Measurements from ENCODE around the gene PKIB.
"Not testable (repeated sequence)": the region's sequence is repeated elsewhere in the genome, so short reads cannot be mapped to it uniquely, and the experiment has no call there.

The PKIB gene

DNA sequence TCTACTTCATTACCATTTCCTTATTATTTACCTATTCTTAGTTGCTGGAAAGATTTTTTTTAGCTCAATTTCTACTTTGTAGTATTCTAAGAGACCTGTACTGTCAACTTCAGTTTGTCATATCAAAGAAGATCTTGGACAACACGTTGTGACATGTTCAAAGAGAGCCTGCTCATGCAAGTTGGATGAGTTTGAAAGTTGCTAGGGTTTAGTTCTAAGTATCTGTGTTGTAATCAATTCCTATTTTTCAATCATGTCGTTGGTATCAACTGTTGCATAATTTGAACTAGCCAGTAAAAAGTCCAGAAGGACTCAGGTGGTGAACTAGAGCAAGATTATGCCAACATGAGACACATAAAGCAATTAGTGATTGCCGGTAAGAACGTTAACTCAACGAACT lies 30.2 kb downstream of the PKIB start:
- TF ChIP-seq CTCF (IDR thresholded peaks at IDR 0.05; ENCODE audit: low read depth, low read length) = no peak
- no peak for DNase-seq (ENCODE audit: extremely low read depth, low read depth)

DNA sequence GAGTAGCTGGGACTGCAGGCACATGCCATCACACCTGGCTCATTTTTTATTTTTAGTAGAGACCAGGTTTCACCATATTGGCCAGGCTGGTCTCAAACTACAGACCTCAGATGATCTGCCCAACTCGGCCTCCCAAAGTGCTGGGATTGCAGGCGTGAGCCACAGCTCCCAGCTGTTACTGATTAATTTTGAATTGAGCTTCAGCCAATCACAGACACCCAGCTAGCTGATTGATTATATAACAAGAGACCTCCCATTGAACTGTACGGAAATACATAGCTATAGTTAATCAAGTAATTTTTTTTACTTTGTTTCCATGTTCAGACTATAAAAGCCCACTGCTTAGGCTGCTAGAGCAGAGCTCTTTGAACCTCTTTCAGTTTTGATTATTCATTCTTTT lies 31.6 kb downstream of the PKIB start:
- no peak for DNase-seq (ENCODE audit: extremely low read depth, low read depth)
- TF ChIP-seq CTCF (IDR thresholded peaks at IDR 0.05; ENCODE audit: low read depth, low read length) = no peak

GRCh38 chr6:122642604-122643003 lies 32.4 kb downstream of the PKIB start:
- not testable (repeated sequence) for DNase-seq (ENCODE audit: extremely low read depth, low read depth)

DNA sequence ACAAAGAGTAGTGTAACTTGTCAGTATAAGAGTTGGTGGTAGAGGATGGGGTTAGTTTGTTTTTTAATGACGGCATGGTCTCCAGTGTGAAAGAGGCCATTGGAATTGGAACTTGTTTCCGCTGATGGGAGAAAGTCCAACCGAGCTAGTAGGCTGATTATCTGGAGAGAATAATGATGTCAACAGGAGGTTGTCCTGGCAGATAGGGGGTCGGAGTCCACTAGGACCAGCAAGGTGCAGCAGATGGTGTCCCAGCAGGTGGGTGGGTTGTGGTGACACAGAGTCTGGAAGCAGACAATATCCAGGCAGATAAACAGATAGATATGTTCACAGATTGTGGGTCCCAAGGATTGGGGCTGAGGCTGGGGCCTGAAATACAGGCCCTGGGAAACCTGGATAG lies 35.1 kb downstream of the PKIB start:
- no peak for DNase-seq (ENCODE audit: extremely low read depth, low read depth)
- TF ChIP-seq CTCF (IDR thresholded peaks at IDR 0.05; ENCODE audit: low read depth, low read length) = no peak

GRCh38 chr6:122647765-122648164 lies 37.6 kb downstream of the PKIB start:
- no peak for TF ChIP-seq CTCF (IDR thresholded peaks at IDR 0.05; ENCODE audit: low read depth, low read length)
- no peak for DNase-seq (ENCODE audit: extremely low read depth, low read depth)

- DNase-seq (ENCODE audit: extremely low read depth, low read depth) = no peak
- TF ChIP-seq CTCF (IDR thresholded peaks at IDR 0.05; ENCODE audit: low read depth, low read length) = no peak
Measured at GRCh38 chr6:122648726-122649125, 38.5 kb downstream of the PKIB start.

DNA sequence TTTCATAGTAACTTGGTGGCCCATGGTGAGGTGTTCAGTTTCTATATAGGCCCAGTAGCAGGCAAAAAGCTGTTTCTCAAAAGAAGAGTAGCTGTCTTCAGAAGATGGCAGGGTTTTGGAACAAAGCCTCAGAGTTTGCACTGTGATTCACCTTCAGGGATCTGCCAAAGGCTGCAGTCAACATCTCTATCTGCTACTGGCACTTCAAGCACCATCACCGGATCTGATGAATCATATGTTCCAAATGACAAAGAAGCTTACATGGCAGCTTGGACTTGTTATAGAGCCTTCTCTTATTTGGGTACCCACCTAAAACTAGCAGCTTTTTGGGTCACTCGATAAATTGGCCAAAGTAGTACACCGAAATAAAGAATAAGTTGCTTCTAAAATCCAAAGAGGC lies 39.5 kb downstream of the PKIB start:
- no peak for DNase-seq (ENCODE audit: extremely low read depth, low read depth)
- no peak for TF ChIP-seq CTCF (IDR thresholded peaks at IDR 0.05; ENCODE audit: low read depth, low read length)

GRCh38 chr6:122650403-122650802 lies 40.2 kb downstream of the PKIB start:
- no peak for TF ChIP-seq CTCF (IDR thresholded peaks at IDR 0.05; ENCODE audit: low read depth, low read length)
- no peak for DNase-seq (ENCODE audit: extremely low read depth, low read depth)

All from AG09319 (cell line).